ENCODE data around the gene C9.

GRCh38 chr5:39390945-39391344 lies 26.6 kb upstream of the C9 start:
- TF ChIP-seq CTCF (IDR thresholded peaks at IDR 0.05) (no peak), POLR2A (IDR thresholded peaks at IDR 0.05) (no peak), POLR2AphosphoS5 (IDR thresholded peaks at IDR 0.05; ENCODE audit: insufficient read depth in 1 of 2, low read depth in 1 of 2) (no peak)

All from vagina (tissue), 2 donors.